Measurements from ENCODE around the gene HTRA1.

Gene HTRA1

DNA sequence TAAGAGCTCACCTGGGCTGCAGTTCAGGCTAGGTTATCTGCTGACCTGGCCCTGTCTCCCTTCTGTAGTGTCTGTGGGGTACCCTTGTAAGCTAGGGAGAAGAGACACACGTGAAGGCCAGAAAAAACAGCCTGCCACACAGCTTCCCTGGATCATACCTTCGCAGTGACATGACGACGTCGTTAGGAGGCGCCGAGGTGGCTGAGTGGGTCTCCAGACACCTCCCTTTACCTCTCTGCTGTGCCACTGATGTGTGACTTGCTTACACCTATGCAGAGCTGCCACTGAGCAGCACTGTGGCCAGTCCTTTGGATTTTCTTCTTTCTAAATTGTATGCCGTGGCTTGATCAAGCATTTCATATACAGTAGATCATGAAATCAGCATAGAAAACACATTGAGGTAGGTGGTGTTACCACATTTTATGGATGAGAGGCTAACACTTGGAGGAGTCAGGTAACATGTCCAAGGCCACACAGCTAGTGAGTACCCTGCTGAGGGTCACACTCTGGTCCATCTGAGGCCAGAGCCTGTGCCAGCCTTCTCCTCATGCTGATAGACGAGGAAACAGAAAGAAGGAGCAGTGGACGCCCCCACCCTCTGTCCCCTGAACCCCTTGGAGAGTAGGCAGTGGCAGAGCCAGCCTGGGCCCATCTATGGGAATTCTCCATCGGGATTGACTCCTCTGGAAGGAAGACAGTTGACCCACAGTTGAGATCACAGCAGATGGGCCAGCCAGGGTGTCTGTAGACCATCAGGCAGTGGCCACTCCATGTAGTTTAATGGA, 23.1 kb downstream of the HTRA1 start:
- H3K27me3 ChIP-seq (ENCODE audit: control insufficient read depth, insufficient read depth, low read length): no peaks in the 10 kb centered on the region
- no peak overlapping the region for H3K27ac ChIP-seq (ENCODE audit: low read length)
- H3K4me3 ChIP-seq (ENCODE audit: low read length): no peak overlapping the region
- no peak for DNase-seq (ENCODE audit: low read depth, low spot score)
- WGBS (ENCODE audit: insufficient coverage, insufficient read length): no CpG with 5 or more reads among the region's 11 CpGs
- no peaks in the 10 kb centered on the region for H3K4me1 ChIP-seq (ENCODE audit: control insufficient read depth, insufficient read depth, low read length)
- no peaks in the 10 kb centered on the region for H3K36me3 ChIP-seq (ENCODE audit: control insufficient read depth, insufficient read depth, low read length)
- no peaks in the 10 kb centered on the region for H3K9me3 ChIP-seq (ENCODE audit: control insufficient read depth, insufficient read depth, low read length)

DNA sequence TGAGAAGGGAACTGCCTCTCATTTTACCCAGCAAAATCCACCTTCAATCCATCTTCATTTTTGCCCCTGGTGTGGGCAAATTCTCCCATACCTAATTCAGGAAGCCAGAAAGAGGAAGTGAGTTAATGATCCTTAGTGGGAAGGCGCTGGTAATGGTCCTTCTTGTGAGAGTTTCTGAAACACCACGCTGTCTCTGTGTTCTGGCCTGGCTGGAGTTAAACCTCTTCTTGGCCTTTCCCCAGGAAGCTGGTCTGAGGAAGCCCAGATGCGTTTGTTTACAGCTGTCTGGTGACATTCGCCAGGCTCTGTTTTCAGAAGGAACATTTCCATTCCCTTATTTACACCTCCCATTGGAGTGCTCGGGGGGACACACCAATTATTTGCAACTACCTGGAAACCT, 24.3 kb downstream of the HTRA1 start:
- no CpG with 5 or more reads among the region's 5 CpGs for WGBS (ENCODE audit: insufficient coverage, insufficient read length)
- Histone ChIP-seq H3K27me3 (ENCODE audit: control insufficient read depth, insufficient read depth, low read length) (no peaks in the 10 kb centered on the region), H3K36me3 (ENCODE audit: control insufficient read depth, insufficient read depth, low read length) (no peaks in the 10 kb centered on the region), H3K4me3 (ENCODE audit: low read length) (no peak overlapping the region), H3K27ac (ENCODE audit: low read length) (no peak overlapping the region), H3K9me3 (ENCODE audit: control insufficient read depth, insufficient read depth, low read length) (no peaks in the 10 kb centered on the region), H3K4me1 (ENCODE audit: control insufficient read depth, insufficient read depth, low read length) (no peaks in the 10 kb centered on the region)
- no peak for DNase-seq (ENCODE audit: low read depth, low spot score)

DNA sequence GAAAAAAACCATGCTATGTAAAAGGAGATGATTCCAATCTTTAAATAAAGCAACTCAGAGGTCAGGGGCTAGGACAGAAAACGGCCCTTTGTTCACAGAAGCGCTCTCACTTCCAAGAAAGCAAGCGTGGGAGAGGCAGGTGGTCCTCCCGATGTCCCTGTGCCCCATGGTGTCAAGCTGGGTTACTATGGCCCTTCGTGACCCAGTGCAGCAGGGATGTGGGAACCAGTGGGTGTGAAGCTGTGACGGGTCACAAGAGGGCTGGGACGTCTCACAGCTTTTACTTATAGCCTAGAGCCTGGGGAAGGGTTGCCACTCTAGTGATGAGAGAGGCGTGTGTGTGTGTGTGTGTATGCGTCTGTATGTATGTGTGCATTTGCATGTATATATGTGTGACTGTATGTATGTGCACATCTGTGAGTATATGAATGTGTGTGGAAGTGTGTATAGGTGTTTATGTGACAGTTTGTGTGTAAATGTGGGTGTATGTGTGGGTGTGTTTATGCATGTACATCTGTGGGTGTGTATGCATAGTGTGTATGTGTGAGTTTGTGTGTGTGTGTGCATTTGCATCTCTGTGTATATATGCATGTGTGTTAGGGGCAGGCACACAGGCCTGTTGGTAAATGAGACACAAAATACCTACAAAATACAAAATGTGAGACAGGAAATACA, 25.2 kb downstream of the HTRA1 start:
- DNase-seq (ENCODE audit: low read depth, low spot score): no peak
- Histone ChIP-seq H3K4me1 (ENCODE audit: control insufficient read depth, insufficient read depth, low read length) (no peaks in the 10 kb centered on the region), H3K4me3 (ENCODE audit: low read length) (no peak overlapping the region), H3K36me3 (ENCODE audit: control insufficient read depth, insufficient read depth, low read length) (no peaks in the 10 kb centered on the region), H3K9me3 (ENCODE audit: control insufficient read depth, insufficient read depth, low read length) (no peaks in the 10 kb centered on the region), H3K27me3 (ENCODE audit: control insufficient read depth, insufficient read depth, low read length) (no peaks in the 10 kb centered on the region), H3K27ac (ENCODE audit: low read length) (no peak overlapping the region)
- WGBS (ENCODE audit: insufficient coverage, insufficient read length): no CpG with 5 or more reads among the region's 9 CpGs

- no peak for DNase-seq (ENCODE audit: low read depth, low spot score)
- Histone ChIP-seq H3K9me3 (ENCODE audit: control insufficient read depth, insufficient read depth, low read length) (no peaks in the 10 kb centered on the region), H3K27ac (ENCODE audit: low read length) (no peak overlapping the region), H3K27me3 (ENCODE audit: control insufficient read depth, insufficient read depth, low read length) (no peaks in the 10 kb centered on the region), H3K4me3 (ENCODE audit: low read length) (no peak overlapping the region), H3K36me3 (ENCODE audit: control insufficient read depth, insufficient read depth, low read length) (no peaks in the 10 kb centered on the region), H3K4me1 (ENCODE audit: control insufficient read depth, insufficient read depth, low read length) (no peaks in the 10 kb centered on the region)
- WGBS (ENCODE audit: insufficient coverage, insufficient read length): no CpG with 5 or more reads among the region's 16 CpGs
These were observed 25.9 kb downstream of the HTRA1 start for GRCh38 chr10:122487174-122487765.

GRCh38 chr10:122490268-122490667, 28.9 kb downstream of the HTRA1 start:
- no peak overlapping the region for H3K27ac ChIP-seq (ENCODE audit: low read length)
- no peaks in the 10 kb centered on the region for H3K36me3 ChIP-seq (ENCODE audit: control insufficient read depth, insufficient read depth, low read length)
- no peak overlapping the region for H3K4me3 ChIP-seq (ENCODE audit: low read length)
- no peaks in the 10 kb centered on the region for H3K27me3 ChIP-seq (ENCODE audit: control insufficient read depth, insufficient read depth, low read length)
- no peaks in the 10 kb centered on the region for H3K9me3 ChIP-seq (ENCODE audit: control insufficient read depth, insufficient read depth, low read length)
- H3K4me1 ChIP-seq (ENCODE audit: control insufficient read depth, insufficient read depth, low read length): no peaks in the 10 kb centered on the region
- DNase-seq (ENCODE audit: low read depth, low spot score): no peak
- WGBS (ENCODE audit: insufficient coverage, insufficient read length): no CpG with 5 or more reads among the region's 4 CpGs

DNA sequence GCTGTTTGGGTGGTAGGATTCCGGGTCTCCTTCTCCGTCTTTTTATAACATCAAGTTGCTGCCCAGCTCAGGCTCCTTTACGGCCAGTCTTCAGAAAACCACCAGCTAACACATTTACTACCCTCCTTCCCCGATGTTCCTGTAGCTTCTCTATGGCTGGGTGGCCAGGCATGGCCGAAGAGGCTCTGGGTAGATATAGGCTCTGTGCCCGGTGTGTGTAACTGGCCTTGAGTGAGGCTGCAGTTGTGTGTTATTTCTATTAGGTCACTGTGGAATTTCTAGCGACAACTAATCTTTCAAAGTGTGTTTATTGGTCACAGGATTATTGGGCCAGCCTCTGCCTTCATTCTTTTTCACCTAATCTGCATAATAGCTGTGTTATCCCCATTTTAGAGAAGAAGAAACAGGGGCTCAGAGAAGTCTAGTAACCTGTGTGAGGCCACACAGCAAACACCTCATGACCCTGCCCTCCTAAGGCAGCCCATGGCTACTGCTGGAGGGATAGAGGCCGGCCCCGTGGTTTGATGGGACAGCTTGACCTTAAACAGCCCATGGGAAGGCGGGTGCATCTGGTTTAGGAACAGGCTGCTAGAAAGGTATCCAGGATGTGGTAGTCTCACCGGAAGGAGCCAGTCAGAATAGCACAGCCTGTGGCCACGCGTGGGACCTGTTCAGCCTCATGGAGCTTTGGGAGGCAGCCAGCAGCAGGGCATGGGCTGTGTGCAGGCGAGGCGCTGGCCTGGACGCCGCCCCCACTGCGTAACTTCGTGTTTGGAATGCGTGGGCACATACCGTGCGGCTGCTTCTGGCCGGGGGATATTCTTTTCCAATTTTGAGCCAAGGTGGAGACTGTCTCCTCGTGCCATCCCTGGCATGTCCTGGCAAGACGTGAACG, 29.7 kb downstream of the HTRA1 start:
- H3K36me3 ChIP-seq (ENCODE audit: control insufficient read depth, insufficient read depth, low read length): no peaks in the 10 kb centered on the region
- H3K27me3 ChIP-seq (ENCODE audit: control insufficient read depth, insufficient read depth, low read length): no peaks in the 10 kb centered on the region
- no peak overlapping the region for H3K4me3 ChIP-seq (ENCODE audit: low read length)
- no CpG with 5 or more reads among the region's 26 CpGs for WGBS (ENCODE audit: insufficient coverage, insufficient read length)
- no peaks in the 10 kb centered on the region for H3K9me3 ChIP-seq (ENCODE audit: control insufficient read depth, insufficient read depth, low read length)
- no peak overlapping the region for H3K27ac ChIP-seq (ENCODE audit: low read length)
- no peaks in the 10 kb centered on the region for H3K4me1 ChIP-seq (ENCODE audit: control insufficient read depth, insufficient read depth, low read length)
- no peak for DNase-seq (ENCODE audit: low read depth, low spot score)

DNA sequence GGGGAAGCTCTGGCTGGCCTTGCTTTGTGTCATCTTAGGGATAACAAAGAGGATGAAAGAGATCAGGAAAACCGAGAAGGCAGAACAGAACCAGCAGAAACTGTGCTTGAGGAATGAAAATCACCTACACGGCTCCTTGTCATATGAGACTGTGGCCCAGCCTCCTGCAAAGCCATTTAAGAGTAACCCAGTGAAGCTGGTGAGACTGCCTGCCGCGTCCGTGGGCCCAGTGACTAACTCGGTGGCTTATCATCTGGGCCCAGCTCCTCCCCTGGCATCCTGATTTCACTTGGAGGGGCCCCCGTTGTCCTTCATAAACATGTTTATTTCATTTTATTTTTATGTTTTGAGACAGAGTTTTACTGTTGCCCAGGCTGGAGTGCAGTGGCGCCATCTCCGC, 30.7 kb downstream of the HTRA1 start:
- Histone ChIP-seq H3K9me3 (ENCODE audit: control insufficient read depth, insufficient read depth, low read length) (no peaks in the 10 kb centered on the region), H3K4me3 (ENCODE audit: low read length) (no peak overlapping the region), H3K4me1 (ENCODE audit: control insufficient read depth, insufficient read depth, low read length) (no peaks in the 10 kb centered on the region), H3K27me3 (ENCODE audit: control insufficient read depth, insufficient read depth, low read length) (no peaks in the 10 kb centered on the region), H3K27ac (ENCODE audit: low read length) (no peak overlapping the region), H3K36me3 (ENCODE audit: control insufficient read depth, insufficient read depth, low read length) (no peaks in the 10 kb centered on the region)
- no peak for DNase-seq (ENCODE audit: low read depth, low spot score)
- WGBS (ENCODE audit: insufficient coverage, insufficient read length): no CpG with 5 or more reads among the region's 9 CpGs

DNA sequence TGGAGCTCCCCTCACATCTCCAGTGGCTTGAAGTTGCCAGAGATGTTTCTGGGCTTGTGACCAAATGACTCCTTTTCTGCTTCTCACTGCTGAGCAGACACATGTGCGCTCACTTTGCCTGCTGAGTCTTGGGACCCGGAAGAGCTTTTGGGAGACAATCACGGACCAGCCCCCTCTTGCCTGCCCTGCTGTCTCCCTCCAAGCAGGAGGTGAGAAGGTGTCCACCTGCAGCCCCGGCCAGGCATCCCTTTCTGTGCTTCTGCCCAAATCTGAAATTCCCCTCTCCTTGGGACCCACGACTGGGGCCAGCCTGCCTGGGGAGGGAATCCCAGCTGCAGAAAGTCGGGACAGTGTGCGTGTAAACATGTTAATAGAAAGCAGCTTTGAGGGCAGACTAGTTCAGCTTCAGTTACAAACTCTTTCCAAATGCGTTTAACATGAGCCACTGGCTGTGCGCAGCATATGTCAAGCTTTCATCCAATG, 31.7 kb downstream of the HTRA1 start:
- H3K9me3 ChIP-seq (ENCODE audit: control insufficient read depth, insufficient read depth, low read length): no peaks in the 10 kb centered on the region
- DNase-seq (ENCODE audit: low read depth, low spot score): no peak
- no peak overlapping the region for H3K4me3 ChIP-seq (ENCODE audit: low read length)
- no peak overlapping the region for H3K27ac ChIP-seq (ENCODE audit: low read length)
- no peaks in the 10 kb centered on the region for H3K36me3 ChIP-seq (ENCODE audit: control insufficient read depth, insufficient read depth, low read length)
- no CpG with 5 or more reads among the region's 9 CpGs for WGBS (ENCODE audit: insufficient coverage, insufficient read length)
- no peaks in the 10 kb centered on the region for H3K27me3 ChIP-seq (ENCODE audit: control insufficient read depth, insufficient read depth, low read length)
- no peaks in the 10 kb centered on the region for H3K4me1 ChIP-seq (ENCODE audit: control insufficient read depth, insufficient read depth, low read length)

GRCh38 chr10:122493761-122494160, 32.4 kb downstream of the HTRA1 start:
- no peak overlapping the region for H3K4me3 ChIP-seq (ENCODE audit: low read length)
- no peaks in the 10 kb centered on the region for H3K9me3 ChIP-seq (ENCODE audit: control insufficient read depth, insufficient read depth, low read length)
- WGBS (ENCODE audit: insufficient coverage, insufficient read length): no CpG with 5 or more reads among the region's 4 CpGs
- H3K27me3 ChIP-seq (ENCODE audit: control insufficient read depth, insufficient read depth, low read length): no peaks in the 10 kb centered on the region
- H3K36me3 ChIP-seq (ENCODE audit: control insufficient read depth, insufficient read depth, low read length): no peaks in the 10 kb centered on the region
- DNase-seq (ENCODE audit: low read depth, low spot score): no peak
- H3K27ac ChIP-seq (ENCODE audit: low read length): no peak overlapping the region
- no peaks in the 10 kb centered on the region for H3K4me1 ChIP-seq (ENCODE audit: control insufficient read depth, insufficient read depth, low read length)
